Measurements from ENCODE around the gene FBXL2. TPM values are rescaled to one million over a fixed set of nuclear protein-coding genes. Genes with fewer than 3 reads are reported as not detected.

The FBXL2 gene
- total RNA-seq, 1 donor from 2014 or later, result not detected

GRCh38 chr3:33271324-33271723 is 5.9 kb upstream of the FBXL2 start:
- no peaks in the 10 kb centered on the region for H3K9me3 Mint-ChIP-seq
- no peak overlapping the region for H3K4me3 Mint-ChIP-seq
- no peaks in the 10 kb centered on the region for H3K4me1 Mint-ChIP-seq
- intact Hi-C loops (cut with micrococcal nuclease), result no loop called here
- H3K27ac Mint-ChIP-seq, result no peak overlapping the region
- DNase-seq, result no peak
- no peaks in the 10 kb centered on the region for H3K36me3 Mint-ChIP-seq (ENCODE audit: low read depth)
- peaks cover 10% of the 10 kb centered on the region for H3K27me3 Mint-ChIP-seq

GRCh38 chr3:33273628-33274027 is 3.6 kb upstream of the FBXL2 start:
- intact Hi-C loops (cut with micrococcal nuclease), result no loop called here
- H3K36me3 Mint-ChIP-seq (ENCODE audit: low read depth), result no peaks in the 10 kb centered on the region
- H3K4me1 Mint-ChIP-seq, result no peaks in the 10 kb centered on the region
- no peaks in the 10 kb centered on the region for H3K9me3 Mint-ChIP-seq
- no peak overlapping the region for H3K27ac Mint-ChIP-seq
- H3K4me3 Mint-ChIP-seq, result no peak overlapping the region
- DNase-seq, result no peak
- peaks cover 24% of the 10 kb centered on the region for H3K27me3 Mint-ChIP-seq

GRCh38 chr3:33278163-33278562 is 921 bp downstream of the FBXL2 start:
- Mint-ChIP-seq H3K27ac (no peak overlapping the region), H3K9me3 (no peaks in the 10 kb centered on the region), H3K4me1 (no peaks in the 10 kb centered on the region), H3K4me3 (no peak overlapping the region), H3K27me3 (peaks cover 41% of the 10 kb centered on the region), H3K36me3 (ENCODE audit: low read depth) (no peaks in the 10 kb centered on the region)
- DNase-seq, result no peak
- intact Hi-C loops (cut with micrococcal nuclease), result loop anchor here (5.0 kb wide), 1 partner anchor 71 kb away; no protein-coding TSS in a partner anchor

GRCh38 chr3:33287672-33288282 is 10.5 kb downstream of the FBXL2 start:
- no peaks in the 10 kb centered on the region for H3K36me3 Mint-ChIP-seq (ENCODE audit: low read depth)
- peaks cover 8% of the 10 kb centered on the region for H3K9me3 Mint-ChIP-seq
- no peaks in the 10 kb centered on the region for H3K4me1 Mint-ChIP-seq
- no peak overlapping the region for H3K27ac Mint-ChIP-seq
- H3K27me3 Mint-ChIP-seq, result peaks cover 10% of the 10 kb centered on the region
- no peak for DNase-seq
- intact Hi-C loops (cut with micrococcal nuclease), result no loop called here
- H3K4me3 Mint-ChIP-seq, result no peak overlapping the region

- no peak overlapping the region for H3K4me3 Mint-ChIP-seq
- H3K4me1 Mint-ChIP-seq, result no peaks in the 10 kb centered on the region
- H3K36me3 Mint-ChIP-seq (ENCODE audit: low read depth), result no peaks in the 10 kb centered on the region
- H3K27me3 Mint-ChIP-seq, result peaks cover 6% of the 10 kb centered on the region
- no peaks in the 10 kb centered on the region for H3K9me3 Mint-ChIP-seq
- intact Hi-C loops (cut with micrococcal nuclease), result no loop called here
- no peak overlapping the region for H3K27ac Mint-ChIP-seq
- no peak for DNase-seq
Observed at GRCh38 chr3:33299395-33300081, 22.3 kb downstream of the FBXL2 start.

DNA sequence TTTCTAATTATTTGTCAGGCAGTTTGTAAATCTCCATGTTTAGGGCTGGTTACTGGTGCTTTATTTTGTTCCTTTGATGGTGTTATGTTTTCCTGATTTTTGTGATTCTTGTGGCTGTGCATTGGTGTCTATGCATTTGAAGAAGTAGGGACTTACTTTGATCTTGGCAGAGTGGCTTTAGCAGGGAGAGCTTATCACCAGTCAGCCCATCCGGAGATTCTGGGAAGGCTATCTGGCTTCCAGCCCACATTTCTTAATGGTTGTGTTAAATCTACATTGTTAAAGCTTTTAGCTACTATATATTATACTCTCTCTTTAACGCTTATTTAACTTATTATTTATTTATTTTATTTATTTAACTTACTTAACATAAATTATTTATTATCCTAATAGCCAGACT is 35.1 kb downstream of the FBXL2 start:
- no peak for DNase-seq

DNA sequence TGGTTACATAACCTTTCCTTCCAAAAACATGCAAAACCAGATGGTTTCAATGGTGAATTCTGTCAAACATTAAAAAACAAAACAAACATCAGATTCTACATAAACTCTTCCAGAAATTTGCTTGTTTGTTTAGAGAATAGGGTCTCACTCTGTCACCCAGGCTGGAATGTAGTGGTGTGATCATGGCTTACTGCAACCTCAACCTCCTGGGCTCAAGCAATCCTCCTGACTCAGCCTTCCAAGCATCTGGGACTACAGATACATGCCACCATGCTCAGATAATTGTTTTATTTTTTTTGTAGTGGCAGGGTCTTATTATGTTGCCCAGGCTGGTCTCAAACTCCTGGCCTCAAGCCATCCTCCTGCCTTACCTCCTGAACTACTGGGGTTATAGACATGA is 36.1 kb downstream of the FBXL2 start:
- Mint-ChIP-seq H3K36me3 (ENCODE audit: low read depth) (no peaks in the 10 kb centered on the region), H3K4me1 (peaks cover 2% of the 10 kb centered on the region), H3K27me3 (peaks cover 14% of the 10 kb centered on the region), H3K27ac (no peak overlapping the region), H3K4me3 (no peak overlapping the region), H3K9me3 (no peaks in the 10 kb centered on the region)
- no peak for DNase-seq
- intact Hi-C loops (cut with micrococcal nuclease), result no loop called here

More for the DNA sequence above, 35.1 kb downstream of the FBXL2 start:
- Mint-ChIP-seq H3K27me3 (peaks cover 14% of the 10 kb centered on the region), H3K4me1 (no peaks in the 10 kb centered on the region), H3K36me3 (ENCODE audit: low read depth) (no peaks in the 10 kb centered on the region), H3K4me3 (no peak overlapping the region), H3K27ac (no peak overlapping the region), H3K9me3 (no peaks in the 10 kb centered on the region)
- intact Hi-C loops (cut with micrococcal nuclease), result no loop called here

- peaks cover 2% of the 10 kb centered on the region for H3K4me1 Mint-ChIP-seq
- no peaks in the 10 kb centered on the region for H3K9me3 Mint-ChIP-seq
- H3K27ac Mint-ChIP-seq, result no peak overlapping the region
- DNase-seq, result no peak
- peaks cover 14% of the 10 kb centered on the region for H3K27me3 Mint-ChIP-seq
- H3K36me3 Mint-ChIP-seq (ENCODE audit: low read depth), result no peaks in the 10 kb centered on the region
- no peak overlapping the region for H3K4me3 Mint-ChIP-seq
- intact Hi-C loops (cut with micrococcal nuclease), result no loop called here
Observed at GRCh38 chr3:33314993-33315392, 37.8 kb downstream of the FBXL2 start.

DNA sequence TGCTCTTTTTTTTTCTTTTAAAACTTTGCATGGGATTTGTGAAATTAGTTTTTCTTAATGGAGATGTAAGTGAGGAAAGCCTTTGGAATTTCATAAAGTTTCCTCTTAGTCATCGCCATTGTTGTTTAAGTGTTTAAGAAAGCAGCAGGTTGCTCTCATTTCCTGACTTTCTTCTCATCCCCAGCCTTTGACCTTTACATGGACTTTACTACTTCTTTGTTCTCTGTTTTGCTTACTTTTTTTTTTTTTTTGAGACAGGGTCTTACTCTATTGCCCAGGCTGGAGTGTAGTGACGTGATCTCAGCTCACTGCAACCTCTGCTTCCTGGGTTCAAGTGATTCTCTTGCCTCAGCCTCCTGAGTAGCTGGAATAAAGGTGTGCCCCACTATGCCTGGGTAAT is 38.6 kb downstream of the FBXL2 start:
- intact Hi-C loops (cut with micrococcal nuclease), result no loop called here

DNA sequence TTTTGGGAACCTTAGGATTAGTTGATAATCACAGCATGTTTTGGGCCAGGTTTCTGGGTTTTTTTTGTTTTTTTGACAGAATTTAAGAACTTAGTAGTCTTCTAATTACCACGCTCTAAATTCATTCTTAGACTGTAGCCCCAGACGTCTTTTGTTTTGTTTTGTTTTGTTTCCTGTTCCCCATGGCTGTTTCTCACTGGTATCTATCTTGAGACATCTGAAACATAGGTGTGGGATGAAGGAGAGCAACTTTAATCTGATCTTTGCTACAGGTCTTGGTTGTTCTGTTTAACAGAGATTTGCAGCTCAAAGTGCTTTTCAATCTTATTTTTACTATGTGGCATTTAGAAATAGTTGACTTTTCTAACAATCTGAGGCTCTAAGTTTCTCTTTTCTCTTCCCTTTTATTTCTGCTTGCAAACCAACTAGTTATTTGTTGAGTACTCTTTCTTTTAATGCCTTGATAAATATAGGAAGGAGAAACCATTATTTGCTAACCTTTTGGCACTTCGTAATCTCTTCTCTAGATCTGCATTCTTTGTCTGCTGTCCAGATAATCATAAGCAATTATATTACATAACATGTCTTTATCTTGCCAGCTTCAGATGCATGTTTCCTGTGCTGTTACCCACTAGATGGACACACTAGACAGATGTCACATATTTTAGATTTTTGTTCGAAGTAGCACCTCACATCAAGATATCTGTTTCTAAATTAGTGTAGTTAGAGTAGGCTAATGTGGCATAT is 40.9 kb downstream of the FBXL2 start:
- intact Hi-C loops (cut with micrococcal nuclease), result no loop called here
- H3K27me3 Mint-ChIP-seq, result peaks cover 12% of the 10 kb centered on the region
- no peaks in the 10 kb centered on the region for H3K36me3 Mint-ChIP-seq (ENCODE audit: low read depth)
- peaks cover 2% of the 10 kb centered on the region for H3K4me1 Mint-ChIP-seq
- H3K4me3 Mint-ChIP-seq, result no peak overlapping the region
- no peak overlapping the region for H3K27ac Mint-ChIP-seq
- DNase-seq, result no peak
- H3K9me3 Mint-ChIP-seq, result no peaks in the 10 kb centered on the region

More for the DNA sequence above, 38.6 kb downstream of the FBXL2 start:
- Mint-ChIP-seq H3K4me1 (peaks cover 2% of the 10 kb centered on the region), H3K9me3 (no peaks in the 10 kb centered on the region), H3K36me3 (ENCODE audit: low read depth) (no peaks in the 10 kb centered on the region), H3K4me3 (no peak overlapping the region), H3K27ac (no peak overlapping the region), H3K27me3 (peaks cover 14% of the 10 kb centered on the region)
- DNase-seq, result no peak

DNA sequence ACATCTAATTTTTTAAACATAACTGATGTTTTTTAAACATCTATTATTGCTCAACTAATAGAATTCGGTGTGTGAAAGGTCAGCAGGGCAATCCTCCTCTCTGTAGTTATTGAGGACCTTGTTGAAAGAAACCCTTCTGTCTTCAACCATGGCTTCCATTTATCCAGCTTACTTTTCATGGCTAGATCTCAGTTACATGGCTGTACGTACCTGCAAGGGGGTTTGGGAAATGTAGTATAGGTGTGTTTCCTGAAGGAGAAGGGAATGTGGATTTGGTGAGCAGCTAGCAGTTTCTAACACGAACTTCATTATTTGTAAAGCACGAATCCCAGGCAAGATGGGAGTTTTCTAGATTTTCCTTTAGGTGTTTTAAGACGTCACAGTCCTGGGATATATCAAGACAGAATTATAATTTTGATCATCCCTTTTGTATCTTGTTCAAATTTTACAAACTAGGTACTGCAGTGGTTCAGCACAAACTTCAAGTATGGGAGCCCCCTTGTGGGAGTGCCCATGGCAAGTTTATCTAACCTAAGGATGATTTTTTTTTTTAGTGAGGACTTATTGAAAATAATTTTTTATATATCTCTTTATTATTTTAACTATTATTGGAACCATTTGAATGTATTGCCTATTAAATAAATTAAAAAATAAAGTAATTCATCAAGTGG is 41.6 kb downstream of the FBXL2 start:
- H3K36me3 Mint-ChIP-seq (ENCODE audit: low read depth), result no peaks in the 10 kb centered on the region
- no peak for DNase-seq
- intact Hi-C loops (cut with micrococcal nuclease), result no loop called here
- peaks cover 2% of the 10 kb centered on the region for H3K4me1 Mint-ChIP-seq
- H3K27me3 Mint-ChIP-seq, result peaks cover 12% of the 10 kb centered on the region
- H3K27ac Mint-ChIP-seq, result no peak overlapping the region
- H3K4me3 Mint-ChIP-seq, result no peak overlapping the region
- H3K9me3 Mint-ChIP-seq, result no peaks in the 10 kb centered on the region

- Mint-ChIP-seq H3K36me3 (ENCODE audit: low read depth) (no peaks in the 10 kb centered on the region), H3K27ac (no peak overlapping the region), H3K4me1 (peaks cover 2% of the 10 kb centered on the region), H3K27me3 (peaks cover 9% of the 10 kb centered on the region), H3K9me3 (peaks cover 7% of the 10 kb centered on the region), H3K4me3 (no peak overlapping the region)
- no peak for DNase-seq
- intact Hi-C loops (cut with micrococcal nuclease), result no loop called here
Observed at GRCh38 chr3:33322412-33322811, 45.2 kb downstream of the FBXL2 start.

DNA sequence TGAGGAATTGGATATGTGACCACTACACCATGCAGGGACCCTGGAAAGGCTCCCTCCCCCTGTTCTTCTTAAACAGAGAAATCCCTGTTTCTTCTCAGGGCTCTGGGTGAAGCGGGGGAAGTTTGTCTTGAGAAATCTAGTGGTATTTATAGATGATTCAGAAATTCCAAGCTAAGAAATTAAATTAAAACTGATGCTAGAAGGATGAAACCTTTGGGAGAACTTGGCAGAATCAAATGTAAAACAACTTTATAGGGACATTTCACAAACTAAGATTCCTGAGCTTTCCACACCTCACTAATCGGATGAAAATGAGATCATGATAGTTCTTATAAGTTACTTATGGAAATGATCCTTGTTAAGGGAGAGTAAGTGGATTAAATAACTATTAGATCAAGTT is 54.2 kb downstream of the FBXL2 start:
- peaks cover 15% of the 10 kb centered on the region for H3K27me3 Mint-ChIP-seq
- no peaks in the 10 kb centered on the region for H3K4me1 Mint-ChIP-seq
- H3K36me3 Mint-ChIP-seq (ENCODE audit: low read depth), result no peaks in the 10 kb centered on the region
- H3K4me3 Mint-ChIP-seq, result no peak overlapping the region
- intact Hi-C loops (cut with micrococcal nuclease), result no loop called here
- H3K9me3 Mint-ChIP-seq, result peaks cover 12% of the 10 kb centered on the region
- H3K27ac Mint-ChIP-seq, result no peak overlapping the region
- no peak for DNase-seq

GRCh38 chr3:33334364-33334763 is 57.1 kb downstream of the FBXL2 start:
- Mint-ChIP-seq H3K9me3 (peaks cover 12% of the 10 kb centered on the region), H3K4me3 (no peak overlapping the region), H3K27ac (no peak overlapping the region), H3K27me3 (peaks cover 2% of the 10 kb centered on the region), H3K36me3 (ENCODE audit: low read depth) (no peaks in the 10 kb centered on the region), H3K4me1 (no peaks in the 10 kb centered on the region)
- intact Hi-C loops (cut with micrococcal nuclease), result no loop called here
- DNase-seq, result no peak

All from activated CD4-positive, alpha-beta T cell treated with anti-CD3 and anti-CD28 coated beads, Interleukin-2, amount 10 ng/mL, durations not matched to agents 24 days and 14 days (primary cell).